ENCODE measurements around the gene NFATC1.

GRCh38 chr18:79560861-79561210 lies 165.1 kb downstream of the NFATC1 start:
- TF ChIP-seq CTCF (IDR thresholded peaks at IDR 0.05) (no peak), POLR2A (IDR thresholded peaks at IDR 0.05) (no peak)
